HepG2 (cell line): Measurements from ENCODE around the gene ZNRD2. TPM values are rescaled to one million over a fixed set of nuclear protein-coding genes. Genes with fewer than 3 reads are reported as not detected.

Experiments used
- ATAC-seq: fragments of 200-7000 bp; cut with Tn5 transposase; 3 replicates; pipeline ENCODE4 v1.9.1; 2020; ENCODE audit warnings: mild to moderate bottlenecking, moderate library complexity
- BruUV-seq: library from RNA; stranded (reverse); fragments of 400-500 nt; replicated peaks from 2 replicates; lab custom pipeline; 2021; lab: Mats Ljungman, UMichigan
- CTCF ChIA-PET: fragments of 300-600 bp; formaldehyde crosslinking; extraction: SDS; loops from one replicate; lab custom pipeline; 2021; ENCODE audit warnings: low total read pairs, inconsistent platforms, low intra/inter-chr PET ratio; lab: Yijun Ruan, JAX
- POLR2A ChIA-PET: fragments of 350-600 bp; sonication (Branson Sonifier 250); formaldehyde crosslinking; loops from one replicate; lab custom pipeline; 2020; ENCODE audit warnings: antibody characterized with exemption, inconsistent platforms; lab: Yijun Ruan, JAX
- DNase-seq: peaks from one replicate; pipeline ENCODE4 v3.0.0-alpha.2; 2015; ENCODE audit warnings: low spot score
- FAIRE-seq: peaks from 3 replicates; lab custom pipeline; 2011; peaks lifted over from hg19 to GRCh38; lab: Jason Lieb, UNC
- H2AFZ ChIP-seq: one replicate; pipeline ENCODE4 v1.6.1; 2011; ENCODE audit warnings: low read length, inconsistent platforms
- H3K27ac ChIP-seq: fragments of 300-600 bp; 3 replicates; pipeline ENCODE4 v1.8.0; 2011; ENCODE audit warnings: mixed run types, mild to moderate bottlenecking, mixed read lengths, low read length, inconsistent platforms; ENCODE audit not compliant: insufficient read depth; ENCODE audit errors: extremely low read length
- H3K27me3 ChIP-seq, 2 experiments: fragments of 200-600 bp in 1 of 2; 2 replicates in 1 of 2; 3 replicates in 1 of 2; pipeline versions ENCODE4 v1.6.0 to v1.8.0; 2011; ENCODE audit warnings: low read length in 2 of 2, mild to moderate bottlenecking in 2 of 2, moderate library complexity in 2 of 2, inconsistent platforms in 1 of 2; ENCODE audit not compliant: insufficient read depth in 2 of 2, control insufficient read depth in 1 of 2
- H3K36me3 ChIP-seq, 2 experiments: fragments of 200-600 bp in 1 of 2; replicated peaks in 1 of 2; 2 replicates in 1 of 2; 3 replicates in 1 of 2; pipeline versions ENCODE4 v1.5.1 to v1.8.0; 2011; ENCODE audit warnings: low read length in 2 of 2, inconsistent platforms in 1 of 2; ENCODE audit not compliant: insufficient read depth in 2 of 2, control insufficient read depth in 1 of 2
- H3K4me1 ChIP-seq: 2 replicates; pipeline ENCODE4 v1.5.1; 2012; ENCODE audit warnings: low read length, inconsistent platforms; ENCODE audit not compliant: insufficient read depth
- H3K4me2 ChIP-seq: 2 replicates; pipeline ENCODE4 v1.6.0; 2011; ENCODE audit warnings: low read depth, low read length, inconsistent platforms
- H3K4me3 ChIP-seq, 3 experiments: fragments of 200-600 bp in 1 of 3; sonication (generic), shearing (Covaris generic) in 1 of 3; replicated peaks in 1 of 3; 2 replicates each; pipeline ENCODE4 v1.5.1; 2011 to 2016; ENCODE audit warnings: low read length in 3 of 3, inconsistent platforms in 2 of 3, low read depth in 2 of 3, mild to moderate bottlenecking in 2 of 3, control low read depth in 1 of 3, mixed read lengths in 1 of 3; ENCODE audit not compliant: insufficient read depth in 1 of 3
- H3K79me2 ChIP-seq: one replicate; pipeline ENCODE4 v1.6.1; 2011; ENCODE audit warnings: low read length, inconsistent platforms; ENCODE audit not compliant: insufficient read depth
- H3K9ac ChIP-seq: 2 replicates; pipeline ENCODE4 v1.6.0; 2011; ENCODE audit warnings: mild to moderate bottlenecking, low read depth, low read length, inconsistent platforms; ENCODE audit not compliant: insufficient read depth
- H3K9me3 ChIP-seq: 2 replicates; pipeline ENCODE4 v1.5.1; 2012; ENCODE audit warnings: mild to moderate bottlenecking, low read length
- H4K20me1 ChIP-seq: 2 replicates; pipeline ENCODE4 v1.6.0; 2011; ENCODE audit warnings: inconsistent platforms, mild to moderate bottlenecking, low read length, moderate library complexity; ENCODE audit not compliant: insufficient read depth
- DRAP1 ChIP-seq: IDR thresholded peaks from 2 replicates; pipeline ENCODE4 v1.6.1; 2016; ENCODE audit warnings: missing genetic modification reagents, missing compliant biosample characterization
- HNRNPLL ChIP-seq: fragments of 200-400 bp; formaldehyde crosslinking; IDR thresholded peaks from 2 replicates; pipeline ENCODE4 v1.6.1; 2017; ENCODE audit warnings: mild to moderate bottlenecking, low read depth, low read length; ENCODE audit not compliant: poor library complexity, severe bottlenecking
- KDM1A ChIP-seq: IDR thresholded peaks from 2 replicates; pipeline ENCODE4 v1.6.1; 2016; ENCODE audit warnings: missing compliant biosample characterization
- NR2F6 ChIP-seq, 2 experiments: IDR thresholded peaks; 2 replicates each; pipeline ENCODE4 v1.6.1; 2016; ENCODE audit warnings: antibody characterized with exemption in 1 of 2, mild to moderate bottlenecking in 1 of 2
- PAWR ChIP-seq: sonication (generic); formaldehyde crosslinking; IDR thresholded peaks from 2 replicates; pipeline ENCODE4 v1.4.0; 2020; ENCODE audit warnings: missing genetic modification reagents, mild to moderate bottlenecking, borderline replicate concordance
- PBX3 ChIP-seq: sonication (generic); formaldehyde crosslinking; IDR thresholded peaks from 2 replicates; pipeline ENCODE4 v1.8.1; 2023; ENCODE audit warnings: missing genetic modification reagents, inconsistent platforms, borderline replicate concordance
- POLR2G ChIP-seq: fragments of 200-400 bp; formaldehyde crosslinking; IDR thresholded peaks from 2 replicates; pipeline ENCODE4 v1.6.1; 2018; ENCODE audit warnings: mild to moderate bottlenecking, low read depth, low read length, moderate library complexity
- ZBTB38 ChIP-seq: sonication (generic); formaldehyde crosslinking; IDR thresholded peaks from 2 replicates; pipeline ENCODE4 v1.5.1; 2020; ENCODE audit warnings: mild to moderate bottlenecking, missing genetic modification reagents
- ZNF318 ChIP-seq: sonication (generic); formaldehyde crosslinking; IDR thresholded peaks from 2 replicates; pipeline ENCODE4 v1.4.0; 2020; ENCODE audit warnings: mild to moderate bottlenecking, missing genetic modification reagents
- WGBS: methylation state at CpG from one replicate; pipeline ENCODE4 v1.1.6; 2017; ENCODE audit warnings: low lambda C conversion rate; 5-methylcytosine and 5-hydroxymethylcytosine counted together
- in situ Hi-C: cut with HindIII; loops from 2 replicates; pipeline ENCODE4 v1.10.0; 2017; ENCODE audit warnings: low pct_unique_long_range_greater_than_20kb; ENCODE audit not compliant: extremely low pct_ligation_motif_present
- intact Hi-C: fragments of 100-400 bp; cut with micrococcal nuclease; formaldehyde crosslinking; loops from one replicate; pipeline ENCODE4 v1.10.0; 2022; ENCODE audit not compliant: unreplicated experiment
- polyA plus RNA-seq, 8 experiments: library from polyadenylated mRNA; depleted of rRNA in 3 of 8; stranded (reverse) in 7 of 8; unstranded in 1 of 8; fragments of >200 nt; fragmentation: Illumina TruSeq in 4 of 8; extraction: Trizol in 4 of 8; gene quantifications; 2 replicates each; pipeline versions ENCODE4 v1.2.1 to v1.2.3, GENCODE V29; 2011 to 2016; ENCODE audit warnings: low read depth in 4 of 8, missing spikeins in 1 of 8, mixed read lengths in 1 of 8; ENCODE audit not compliant: insufficient read depth in 1 of 8
- total RNA-seq, 5 experiments: library from RNA; depleted of rRNA; stranded (reverse); fragments of >200 nt; fragmentation: Illumina TruSeq; extraction: Trizol; gene quantifications; 2 replicates each; pipeline ENCODE4 v1.2.3, GENCODE V29; 2016; ENCODE audit warnings: low read depth in 1 of 5

The ZNRD2 gene
- total and polyA plus RNA-seq, 2 of the 13 experiments (the other 11 are each of a cell fraction or from before 2014, with no cell fraction given), result 29.2 to 34.0 TPM

GRCh38 chr11:65574109-65574810, 4.0 kb downstream of the ZNRD2 start (continued):
- TF ChIP-seq PBX3 (CRISPR knock-in tag), result no peak

- peak overlapping the region; percentile 61 to 77 (median 73); a peak in 5 of 6 replicates for H3K4me3 ChIP-seq
- ChIA-PET CTCF (interaction anchor here (1.8 kb wide), 1 partner anchor 13 kb away, joined by 16 read pairs; no protein-coding TSS in a partner anchor), POLR2A (interaction anchor here (1.0 to 1.7 kb wide), 3 partner anchors 14 to 219 kb away, joined by 3 to 7 read pairs (median 3); no protein-coding TSS in a partner anchor)
- no peaks in the 10 kb centered on the region for H3K9me3 ChIP-seq
- intact Hi-C loops (no loop called here), in situ Hi-C loops (loop anchor here (5.0 kb wide), 1 partner anchor 37 kb away; the partner anchor contains the start of gene MAP3K11)
- H3K4me1 ChIP-seq, result peaks cover 54% of the 10 kb centered on the region
- DNase-seq, result no peak
- peaks cover 3 to 5% of the 10 kb centered on the region in 2 experiments; a peak in 2 of 5 replicates for H3K36me3 ChIP-seq
- peak overlapping the region; percentile 95 for H3K4me2 ChIP-seq
- no peaks in the 10 kb centered on the region; the same call in 1 of the 2 replicates for H4K20me1 ChIP-seq
- H2AFZ ChIP-seq, result no peak overlapping the region
- BruUV-seq, result no TSS peak
- peaks cover 19% of the 10 kb centered on the region for H3K79me2 ChIP-seq
- no peaks in the 10 kb centered on the region; a peak in 1 of 5 replicates for H3K27me3 ChIP-seq
- ATAC-seq, result no peak; the same call in 2 of the 3 replicates
- 26% methylated on average over 8 of the region's 28 CpGs for WGBS
- H3K9ac ChIP-seq, result peak overlapping the region; percentile 59; the same call in 1 of the 2 replicates
- no peak for FAIRE-seq
- no peak overlapping the region for H3K27ac ChIP-seq
- TF ChIP-seq ZBTB38 (CRISPR knock-in tag) (0 out of 2 replicates have a peak, but pooled peaks have one; percentile 2), KDM1A (peak; percentile 79), HNRNPLL (no peak), ZNF318 (CRISPR knock-in tag) (peak; percentile 24; the same call in 1 of the 2 replicates), PAWR (no peak), NR2F6 (IDR thresholded peaks at IDR 0.05) (no peak), NR2F6 (CRISPR knock-in tag; IDR thresholded peaks at IDR 0.05) (0 out of 2 replicates have a peak, but pooled peaks have one; percentile 19), DRAP1 (CRISPR knock-in tag) (0 out of 2 replicates have a peak, but pooled peaks have one; percentile 12), POLR2G (peak; percentile 29)
Measured at GRCh38 chr11:65574811-65575567, 4.7 kb downstream of the ZNRD2 start.
